ENCODE results near the gene SPNS2. TPM values are rescaled to one million over a fixed set of nuclear protein-coding genes. Genes with fewer than 3 reads are reported as not detected.

The SPNS2 gene
- total and polyA plus RNA-seq, 2 of the 8 experiments (the other 6 are each of a cell fraction or from before 2014, with no cell fraction given): 1.2 to 1.5 TPM

GRCh38 chr17:4547118-4547906, 48.6 kb downstream of the SPNS2 start:
- H4K91ac ChIP-seq (replicated peaks; ENCODE audit: insufficient read length, low read length): no peak overlapping the region
- no peaks in the 10 kb centered on the region for H3K79me2 ChIP-seq (ENCODE audit: control insufficient read depth in 1 of 2, insufficient read depth in 2 of 2, low read length in 2 of 2)
- H3K79me1 ChIP-seq (ENCODE audit: low read depth, low read length): peaks cover 3% of the 10 kb centered on the region; the same call in 1 of the 2 replicates
- POLR2A ChIA-PET (ENCODE audit: partially characterized antibody): interaction anchor here (0.7 to 37.1 kb wide), 5 partner anchors 1 to 85 kb away, joined by 3 to 546 read pairs (median 5); partner anchors contain the start of genes GGT6 and MYBBP1A
- 89% methylated on average over 16 of the region's 17 CpGs; no CpG with 5 or more reads in 1 of the 2 experiments for WGBS, 2 experiments (ENCODE audit: extremely low coverage in 1 of 2, insufficient coverage in 1 of 2, insufficient read length in 1 of 2, insufficient replicate concordance in 2 of 2, low coverage in 1 of 2, low lambda C conversion rate in 2 of 2, missing lambda C conversion rate in 1 of 2)
- H3K9me3 ChIP-seq (ENCODE audit: insufficient read depth in 2 of 2, low read depth in 1 of 2, low read length in 1 of 2): no peaks in the 10 kb centered on the region
- no peak overlapping the region for H3K27ac ChIP-seq (ENCODE audit: low read depth, low read length)
- H3K4me1 ChIP-seq (replicated peaks in 1 of 4; ENCODE audit: control insufficient read depth in 3 of 4, insufficient read depth in 4 of 4, low read length in 3 of 4): no peaks in the 10 kb centered on the region; a peak in 1 of 7 replicates
- H2BK15ac ChIP-seq (ENCODE audit: low read length): no peak overlapping the region
- no peak overlapping the region for H2AFZ ChIP-seq (ENCODE audit: low read length)
- H3K56ac ChIP-seq (replicated peaks; ENCODE audit: insufficient read length, low read depth, low read length): no peak overlapping the region
- H3K9ac ChIP-seq (replicated peaks in 1 of 4; ENCODE audit: extremely low read depth in 1 of 4, low read depth in 3 of 4, low read length in 3 of 4): no peak overlapping the region
- H3K23me2 ChIP-seq (ENCODE audit: low read depth, low read length): no peaks in the 10 kb centered on the region; the same call in 1 of the 2 replicates
- no peak overlapping the region for H2BK12ac ChIP-seq (ENCODE audit: low read depth, low read length)
- H3K14ac ChIP-seq (ENCODE audit: insufficient read length): no peak overlapping the region
- H4K5ac ChIP-seq (ENCODE audit: insufficient read length, low read depth, low read length): no peak overlapping the region
- no peak overlapping the region for H2BK120ac ChIP-seq (replicated peaks; ENCODE audit: low read depth, low read length)
- H2BK20ac ChIP-seq (ENCODE audit: low read length): no peak overlapping the region
- H3K36me3 ChIP-seq (ENCODE audit: control insufficient read depth in 2 of 4, insufficient read depth in 4 of 4, low read length in 3 of 4): peaks cover 54 to 89% (median 72%) of the 10 kb centered on the region in 4 experiments
- CTCF ChIA-PET (ENCODE audit: partially characterized antibody): interaction anchor here (0.6 to 1.4 kb wide), 3 partner anchors 10 to 156 kb away, joined by 3 read pairs; no protein-coding TSS in a partner anchor
- DNase-seq (ENCODE audit: low read depth in 1 of 2, low spot score in 2 of 2) (no peak), FAIRE-seq (no peak)
- H3K23ac ChIP-seq (ENCODE audit: insufficient read length): no peak overlapping the region
- no peak overlapping the region for H3K4me3 ChIP-seq (ENCODE audit: extremely low read depth in 1 of 4, insufficient read depth in 2 of 4, low read depth in 3 of 4, low read length in 4 of 4)
- H3K27me3 ChIP-seq (replicated peaks in 1 of 4; ENCODE audit: control insufficient read depth in 3 of 4, extremely low read depth in 1 of 4, insufficient read depth in 3 of 4, low read length in 3 of 4): no peaks in the 10 kb centered on the region
- peaks cover 9 to 32% of the 10 kb centered on the region in 2 experiments for H4K20me1 ChIP-seq (replicated peaks in 1 of 2; ENCODE audit: control insufficient read depth in 1 of 2, insufficient read depth in 2 of 2, low read length in 2 of 2)
- no peak overlapping the region for H2AK5ac ChIP-seq (ENCODE audit: low read depth, low read length)
- no peak overlapping the region for H3K18ac ChIP-seq (ENCODE audit: extremely low read depth, low read length)
- no peak for TF ChIP-seq HDAC6 (IDR thresholded peaks at IDR 0.05; ENCODE audit: low read depth, low read length)
- TF ChIP-seq TEAD4 (IDR thresholded peaks at IDR 0.05; ENCODE audit: low read depth, low read length): no peak
- no peak for TF ChIP-seq USF2 (IDR thresholded peaks at IDR 0.05; ENCODE audit: low read length)
- no peak for TF ChIP-seq CBX8 (IDR thresholded peaks at IDR 0.05; ENCODE audit: borderline replicate concordance, low read depth, low read length)
- no peak for TF ChIP-seq GABPA (IDR thresholded peaks at IDR 0.05; ENCODE audit: borderline replicate concordance, insufficient read depth, low read length)
- no peak for TF ChIP-seq CHD2 (IDR thresholded peaks at IDR 0.05; ENCODE audit: low read length)
- TF ChIP-seq ZNF274 (IDR thresholded peaks at IDR 0.05; ENCODE audit: borderline replicate concordance, extremely low read depth, low read length): no peak
- TF ChIP-seq SP1 (IDR thresholded peaks at IDR 0.05; ENCODE audit: low read depth, low read length): no peak
- no peak for TF ChIP-seq PHF8 (conservative IDR thresholded peaks at IDR 0.05; ENCODE audit: low read depth, low read length)
- no peak for TF ChIP-seq HDAC2 (IDR thresholded peaks at IDR 0.05; ENCODE audit: borderline replicate concordance in 1 of 2, low read depth in 2 of 2, low read length in 2 of 2)
- H2BK5ac ChIP-seq (ENCODE audit: low read depth, low read length): no peak overlapping the region
- no peak overlapping the region for H3K4ac ChIP-seq (replicated peaks; ENCODE audit: insufficient read length, low read depth, low read length)
- H4K8ac ChIP-seq (ENCODE audit: extremely low read depth, insufficient read depth, low read length): no peak overlapping the region
- H3K4me2 ChIP-seq (ENCODE audit: insufficient read depth in 1 of 2, low read depth in 2 of 2, low read length in 2 of 2): no peak overlapping the region
